Heart right ventricle (tissue), 16 donors: ENCODE results near the gene FAM151B. TPM values are rescaled to one million over a fixed set of nuclear protein-coding genes. Genes with fewer than 3 reads are reported as not detected.

Experiments used
- ATAC-seq, 8 donors: fragments of 200-7000 bp; cut with Tn5 transposase; one replicate each; pipeline ENCODE4 v1.9.1; 2020; ENCODE audit warnings: mild to moderate bottlenecking in 8 of 8, moderate library complexity in 8 of 8, moderate number of reproducible peaks in 1 of 8
- DNase-seq, 2 donors: peaks; one replicate each; pipeline ENCODE4 v3.0.0-alpha.2; 2020
- H3K27ac ChIP-seq, 10 donors: fragments of 200-600 bp; sonication (generic) in 2 of 10; one replicate each; pipeline versions ENCODE4 v1.5.0 to v1.8.0; 2020 to 2022; ENCODE audit warnings: mild to moderate bottlenecking in 3 of 10
- H3K27me3 ChIP-seq, 7 donors: fragments of 200-600 bp; one replicate each; pipeline ENCODE4 v1.8.0; 2021 to 2022; ENCODE audit warnings: mild to moderate bottlenecking in 2 of 7
- H3K36me3 ChIP-seq, 9 donors: fragments of 200-600 bp; sonication (generic) in 1 of 9; one replicate each; pipeline versions ENCODE4 v1.5.0 to v1.8.0; 2020 to 2022; ENCODE audit warnings: mild to moderate bottlenecking in 2 of 9
- H3K4me1 ChIP-seq, 9 donors: fragments of 200-600 bp; sonication (generic) in 1 of 9; one replicate each; pipeline versions ENCODE4 v1.5.0 to v1.8.0; 2020 to 2022; ENCODE audit warnings: mild to moderate bottlenecking in 4 of 9
- H3K4me3 ChIP-seq, 10 donors: fragments of 200-600 bp; sonication (generic) in 2 of 10; one replicate each; pipeline versions ENCODE4 v1.5.0 to v1.8.0; 2020 to 2022; ENCODE audit warnings: mild to moderate bottlenecking in 7 of 10, moderate library complexity in 2 of 10
- H3K9me3 ChIP-seq, 11 donors: fragments of 200-600 bp in 10 of 11; sonication (generic) in 2 of 11; one replicate each; pipeline versions ENCODE4 v1.5.0 to v1.8.0; 2013 to 2022; ENCODE audit warnings: mild to moderate bottlenecking in 2 of 11, control low read depth in 1 of 11, moderate library complexity in 1 of 11
- WGBS, 2 donors: extraction: QIAGEN DNeasy Blood & Tissue Kit; methylation state at CpG; one replicate each; pipeline ENCODE4 v1.1.7; 2013; ENCODE audit warnings: inconsistent platforms in 1 of 2; 5-methylcytosine and 5-hydroxymethylcytosine counted together
- intact Hi-C, 10 donors: fragments of 100-400 bp; cut with DNase I; formaldehyde crosslinking; loops; one replicate each; pipeline versions ENCODE4 v1.11.1 to v1.14.2; 2022
- polyA plus RNA-seq, 2 donors: library from polyadenylated mRNA; stranded (reverse); fragments of 200-250 nt; gene quantifications; one replicate each; pipeline ENCODE4 v1.2.3, GENCODE V29; 2013
- total RNA-seq, 10 donors: library from RNA; stranded (reverse); fragmentation: NEBNext Ultra II Directional in 3 of 10; extraction: Animal tissue kit (Norgen Biotek cat#: 25700) in 3 of 10; gene quantifications; one replicate each; pipeline versions ENCODE4 v1.2.1 to v1.2.4, GENCODE V29; 2021 to 2023
- TF ChIP-seq, protein P1 (sequence below), 9 donors: fragments of 200-600 bp; sonication (generic) in 2 of 9; IDR thresholded peaks; one replicate each; pipeline versions ENCODE4 v1.5.0 to v1.8.0; 2021 to 2022; ENCODE audit warnings: antibody characterized with exemption in 9 of 9, mild to moderate bottlenecking in 5 of 9, moderate library complexity in 1 of 9
- donor health status: Arrhythmogenic right ventricular cardiomyopathy.
- donor health status: ischemic (EF 13 %, LVEDD 7.1; RV severe dilation, severe dysfunction).
- donor health status: healthy with polysubstance abuse.
- donor health status: DM: no; HTN: yes; CAD: no.
- donor health status: DM: no; HTN: no; CAD: no.
- donor health status: ischemic (EF 25% LVEDD 6.9; RV normal size, moderate dysfunction).
- donor health status: ischemic (EF 25% LVEDD 5.7; RV mildly dilated, moderate dysfunction).
- donor health status: healthy.
- donor health status: DM: yes; HTN: yes; CAD: no.
- donor health status: Ischemic cardiomyopathy.
- donor health status: ischemic (EF 35%, LVEDD 5.7; RV mildly dilated, moderate dysfunction).
- donor health status: nonischemic (EF 11% LVEDD 7.7; RV severe dilation, severe dysfunction).
- donor health status: DM: yes; HTN: yes; CAD: no.
- donor health status: PGD.
- donor health status: ischemic (EF 29% LVEDD 5.4; RV normal size, mild dysfunction).
- donor health status: nonischemic (EF 23%, LVEDD 6.1; RV moderate dilation, normal function).

FAM151B gene
- total and polyA plus RNA-seq, 12 donors: 0.39 to 2.8 (median 1.4) TPM

DNA sequence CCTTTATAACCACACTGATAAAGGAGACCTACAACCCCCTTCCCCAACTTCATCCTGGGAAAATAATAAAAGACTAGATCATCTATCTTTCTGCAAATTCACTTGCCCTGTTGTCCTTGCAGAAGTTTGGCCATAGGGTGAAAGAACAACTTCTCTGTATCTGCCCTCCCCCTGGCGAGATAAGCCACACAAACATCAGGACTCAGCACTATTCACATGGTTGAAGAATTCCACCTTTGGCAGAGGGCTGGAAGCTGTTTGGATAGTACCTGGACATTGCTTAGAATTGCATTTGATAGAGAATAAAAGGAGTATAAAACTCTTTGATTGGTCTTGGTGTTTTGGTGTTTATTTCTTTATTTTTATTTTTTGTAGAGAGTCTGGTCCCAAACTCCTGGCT lies 16.9 kb downstream of the FAM151B start:
- Histone ChIP-seq H3K4me1 (no peaks in the 10 kb centered on the region), H3K27me3 (no peaks in the 10 kb centered on the region), H3K9me3 (no peaks in the 10 kb centered on the region), H3K36me3 (peaks cover 0 to 3% (median 0%) of the 10 kb centered on the region in 9 donors), H3K27ac (no peak overlapping the region), H3K4me3 (no peak overlapping the region)
- 80 to 84% methylated on average over 1 of the region's 1 CpG for WGBS, 2 donors
- ATAC-seq (no peak), DNase-seq (no peak)
- TF ChIP-seq, protein P1, sequence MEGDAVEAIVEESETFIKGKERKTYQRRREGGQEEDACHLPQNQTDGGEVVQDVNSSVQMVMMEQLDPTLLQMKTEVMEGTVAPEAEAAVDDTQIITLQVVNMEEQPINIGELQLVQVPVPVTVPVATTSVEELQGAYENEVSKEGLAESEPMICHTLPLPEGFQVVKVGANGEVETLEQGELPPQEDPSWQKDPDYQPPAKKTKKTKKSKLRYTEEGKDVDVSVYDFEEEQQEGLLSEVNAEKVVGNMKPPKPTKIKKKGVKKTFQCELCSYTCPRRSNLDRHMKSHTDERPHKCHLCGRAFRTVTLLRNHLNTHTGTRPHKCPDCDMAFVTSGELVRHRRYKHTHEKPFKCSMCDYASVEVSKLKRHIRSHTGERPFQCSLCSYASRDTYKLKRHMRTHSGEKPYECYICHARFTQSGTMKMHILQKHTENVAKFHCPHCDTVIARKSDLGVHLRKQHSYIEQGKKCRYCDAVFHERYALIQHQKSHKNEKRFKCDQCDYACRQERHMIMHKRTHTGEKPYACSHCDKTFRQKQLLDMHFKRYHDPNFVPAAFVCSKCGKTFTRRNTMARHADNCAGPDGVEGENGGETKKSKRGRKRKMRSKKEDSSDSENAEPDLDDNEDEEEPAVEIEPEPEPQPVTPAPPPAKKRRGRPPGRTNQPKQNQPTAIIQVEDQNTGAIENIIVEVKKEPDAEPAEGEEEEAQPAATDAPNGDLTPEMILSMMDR (IDR thresholded peaks at IDR 0.05): no peak
- intact Hi-C loops: no loop called here

DNA sequence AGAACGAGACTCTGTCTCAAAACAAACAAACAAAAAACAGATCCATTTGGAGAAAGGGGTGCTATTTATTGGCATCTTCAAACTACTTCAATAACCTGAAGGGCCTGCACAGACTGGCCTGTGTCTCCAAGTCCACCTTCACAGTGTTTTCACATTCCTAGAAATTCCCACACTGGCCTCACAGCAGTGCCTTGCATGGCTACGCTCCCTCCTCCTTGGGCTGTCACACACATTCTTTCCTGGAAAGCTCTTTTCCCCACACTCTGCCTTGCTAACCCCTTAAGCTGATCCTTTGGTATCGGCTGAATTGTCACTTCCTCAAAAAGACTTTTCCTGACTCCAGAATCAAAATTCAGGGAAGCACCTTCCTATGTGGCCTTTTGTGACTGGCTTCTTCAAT lies 19.8 kb downstream of the FAM151B start:
- peaks cover 0 to 3% (median 0%) of the 10 kb centered on the region in 9 donors for H3K36me3 ChIP-seq
- ATAC-seq (no peak), DNase-seq (no peak)
- H3K4me3 ChIP-seq: no peak overlapping the region
- no peaks in the 10 kb centered on the region for H3K9me3 ChIP-seq
- 87 to 88% methylated on average over 3 of the region's 3 CpGs for WGBS, 2 donors
- intact Hi-C loops: no loop called here
- H3K27me3 ChIP-seq: no peaks in the 10 kb centered on the region
- TF ChIP-seq, protein P1 (IDR thresholded peaks at IDR 0.05): no peak
- no peak overlapping the region for H3K27ac ChIP-seq
- H3K4me1 ChIP-seq: no peaks in the 10 kb centered on the region

DNA sequence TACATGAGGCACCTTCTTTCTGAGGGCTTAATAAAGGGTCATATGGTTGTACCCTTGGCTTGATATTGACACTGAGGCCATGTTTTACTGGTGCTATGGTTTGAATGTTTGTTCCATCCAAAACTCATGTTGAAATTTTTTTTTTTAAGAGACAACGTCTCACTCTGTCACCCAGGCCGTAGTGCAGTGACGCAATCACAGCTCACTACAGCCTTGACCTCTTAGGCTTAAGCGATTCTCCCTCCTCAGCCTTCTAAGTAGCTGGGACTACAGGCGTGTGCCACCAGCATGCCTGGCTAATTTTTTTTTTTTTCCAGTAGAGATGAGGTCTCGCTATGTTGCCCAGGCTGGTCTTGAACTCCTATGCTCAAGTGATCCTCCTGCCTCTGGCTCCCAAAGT lies 20.9 kb downstream of the FAM151B start:
- TF ChIP-seq, protein P1 (IDR thresholded peaks at IDR 0.05): no peak
- no peaks in the 10 kb centered on the region for H3K27me3 ChIP-seq
- intact Hi-C loops: no loop called here
- ATAC-seq (no peak), DNase-seq (no peak)
- 92 to 93% methylated on average over 6 of the region's 6 CpGs for WGBS, 2 donors
- H3K4me3 ChIP-seq: no peak overlapping the region
- peaks cover 0 to 10% (median 0%) of the 10 kb centered on the region in 9 donors for H3K36me3 ChIP-seq
- no peak overlapping the region for H3K27ac ChIP-seq
- no peaks in the 10 kb centered on the region for H3K9me3 ChIP-seq
- no peaks in the 10 kb centered on the region for H3K4me1 ChIP-seq

DNA sequence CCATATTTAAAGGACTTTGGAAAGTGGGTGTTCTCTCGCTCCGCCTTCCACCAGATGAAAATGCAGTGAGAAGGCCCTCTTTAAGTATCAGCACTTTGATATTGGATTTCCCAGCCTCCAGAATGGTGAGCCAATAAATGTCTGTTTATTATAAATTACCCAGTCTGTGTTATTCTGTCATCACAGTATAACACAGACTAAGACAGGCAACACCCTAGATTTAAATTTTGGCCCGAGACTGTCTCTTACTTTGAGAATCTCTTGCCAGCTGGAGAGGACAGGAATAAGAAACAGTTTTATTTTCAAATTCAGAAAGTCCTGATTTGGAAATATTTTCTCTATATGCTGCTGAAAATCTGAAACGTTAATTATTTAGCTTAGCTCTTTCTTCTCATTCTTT lies 21.5 kb downstream of the FAM151B start:
- ATAC-seq (no peak), DNase-seq (no peak)
- TF ChIP-seq, protein P1 (IDR thresholded peaks at IDR 0.05): no peak
- Histone ChIP-seq H3K4me1 (no peaks in the 10 kb centered on the region), H3K4me3 (no peak overlapping the region), H3K9me3 (no peaks in the 10 kb centered on the region), H3K36me3 (peaks cover 0 to 12% (median 0%) of the 10 kb centered on the region in 9 donors), H3K27me3 (no peaks in the 10 kb centered on the region), H3K27ac (no peak overlapping the region)
- intact Hi-C loops: no loop called here
- 87 to 94% methylated on average over 4 of the region's 4 CpGs for WGBS, 2 donors
